HepG2 (cell line): Measurements from ENCODE around the gene EXTL1. TPM values are rescaled to one million over a fixed set of nuclear protein-coding genes. Genes with fewer than 3 reads are reported as not detected.

Source experiments
- ATAC-seq: fragments of 200-7000 bp; cut with Tn5 transposase; 3 replicates; pipeline ENCODE4 v1.9.1; 2020; ENCODE audit warnings: mild to moderate bottlenecking, moderate library complexity
- BruUV-seq: library from RNA; stranded (reverse); fragments of 400-500 nt; replicated peaks from 2 replicates; lab custom pipeline; 2021; lab: Mats Ljungman, UMichigan
- CTCF ChIA-PET: fragments of 300-600 bp; formaldehyde crosslinking; extraction: SDS; loops from one replicate; lab custom pipeline; 2021; ENCODE audit warnings: low total read pairs, inconsistent platforms, low intra/inter-chr PET ratio; lab: Yijun Ruan, JAX
- POLR2A ChIA-PET: fragments of 350-600 bp; sonication (Branson Sonifier 250); formaldehyde crosslinking; loops from one replicate; lab custom pipeline; 2020; ENCODE audit warnings: antibody characterized with exemption, inconsistent platforms; lab: Yijun Ruan, JAX
- DNase-seq: peaks from one replicate; pipeline ENCODE4 v3.0.0-alpha.2; 2015; ENCODE audit warnings: low spot score
- FAIRE-seq: peaks from 3 replicates; lab custom pipeline; 2011; peaks lifted over from hg19 to GRCh38; lab: Jason Lieb, UNC
- H2AFZ ChIP-seq: one replicate; pipeline ENCODE4 v1.6.1; 2011; ENCODE audit warnings: low read length, inconsistent platforms
- H3K27ac ChIP-seq: fragments of 300-600 bp; 3 replicates; pipeline ENCODE4 v1.8.0; 2011; ENCODE audit warnings: mixed run types, mild to moderate bottlenecking, mixed read lengths, low read length, inconsistent platforms; ENCODE audit not compliant: insufficient read depth; ENCODE audit errors: extremely low read length
- H3K27me3 ChIP-seq, 2 experiments: fragments of 200-600 bp in 1 of 2; 2 replicates in 1 of 2; 3 replicates in 1 of 2; pipeline versions ENCODE4 v1.6.0 to v1.8.0; 2011; ENCODE audit warnings: low read length in 2 of 2, mild to moderate bottlenecking in 2 of 2, moderate library complexity in 2 of 2, inconsistent platforms in 1 of 2; ENCODE audit not compliant: insufficient read depth in 2 of 2, control insufficient read depth in 1 of 2
- H3K36me3 ChIP-seq, 2 experiments: fragments of 200-600 bp in 1 of 2; replicated peaks in 1 of 2; 2 replicates in 1 of 2; 3 replicates in 1 of 2; pipeline versions ENCODE4 v1.5.1 to v1.8.0; 2011; ENCODE audit warnings: low read length in 2 of 2, inconsistent platforms in 1 of 2; ENCODE audit not compliant: insufficient read depth in 2 of 2, control insufficient read depth in 1 of 2
- H3K4me1 ChIP-seq: 2 replicates; pipeline ENCODE4 v1.5.1; 2012; ENCODE audit warnings: low read length, inconsistent platforms; ENCODE audit not compliant: insufficient read depth
- H3K4me2 ChIP-seq: 2 replicates; pipeline ENCODE4 v1.6.0; 2011; ENCODE audit warnings: low read depth, low read length, inconsistent platforms
- H3K4me3 ChIP-seq, 3 experiments: fragments of 200-600 bp in 1 of 3; sonication (generic), shearing (Covaris generic) in 1 of 3; replicated peaks in 1 of 3; 2 replicates each; pipeline ENCODE4 v1.5.1; 2011 to 2016; ENCODE audit warnings: low read length in 3 of 3, inconsistent platforms in 2 of 3, low read depth in 2 of 3, mild to moderate bottlenecking in 2 of 3, control low read depth in 1 of 3, mixed read lengths in 1 of 3; ENCODE audit not compliant: insufficient read depth in 1 of 3
- H3K79me2 ChIP-seq: one replicate; pipeline ENCODE4 v1.6.1; 2011; ENCODE audit warnings: low read length, inconsistent platforms; ENCODE audit not compliant: insufficient read depth
- H3K9ac ChIP-seq: 2 replicates; pipeline ENCODE4 v1.6.0; 2011; ENCODE audit warnings: mild to moderate bottlenecking, low read depth, low read length, inconsistent platforms; ENCODE audit not compliant: insufficient read depth
- H3K9me3 ChIP-seq: 2 replicates; pipeline ENCODE4 v1.5.1; 2012; ENCODE audit warnings: mild to moderate bottlenecking, low read length
- H4K20me1 ChIP-seq: 2 replicates; pipeline ENCODE4 v1.6.0; 2011; ENCODE audit warnings: inconsistent platforms, mild to moderate bottlenecking, low read length, moderate library complexity; ENCODE audit not compliant: insufficient read depth
- GABPA ChIP-seq, 2 experiments: IDR thresholded peaks; 2 replicates each; pipeline ENCODE4 v1.6.1; 2011 to 2016; ENCODE audit warnings: low read depth in 2 of 2, low read length in 1 of 2, missing biosample characterization in 1 of 2, missing genetic modification characterization in 1 of 2
- PITX1 ChIP-seq: sonication (generic); formaldehyde crosslinking; IDR thresholded peaks from 2 replicates; pipeline ENCODE4 v1.5.1; 2020; ENCODE audit warnings: mild to moderate bottlenecking, missing genetic modification reagents
- XBP1 ChIP-seq: sonication (generic); formaldehyde crosslinking; IDR thresholded peaks from 2 replicates; pipeline ENCODE4 v1.5.0; 2020; ENCODE audit warnings: missing genetic modification reagents
- ZNF354B ChIP-seq: sonication (generic); formaldehyde crosslinking; IDR thresholded peaks from 2 replicates; pipeline ENCODE4 v1.8.0; 2022; ENCODE audit warnings: mild to moderate bottlenecking, missing genetic modification reagents
- WGBS: methylation state at CpG from one replicate; pipeline ENCODE4 v1.1.6; 2017; ENCODE audit warnings: low lambda C conversion rate; 5-methylcytosine and 5-hydroxymethylcytosine counted together
- in situ Hi-C: cut with HindIII; loops from 2 replicates; pipeline ENCODE4 v1.10.0; 2017; ENCODE audit warnings: low pct_unique_long_range_greater_than_20kb; ENCODE audit not compliant: extremely low pct_ligation_motif_present
- intact Hi-C: fragments of 100-400 bp; cut with micrococcal nuclease; formaldehyde crosslinking; loops from one replicate; pipeline ENCODE4 v1.10.0; 2022; ENCODE audit not compliant: unreplicated experiment
- polyA plus RNA-seq, 8 experiments: library from polyadenylated mRNA; depleted of rRNA in 3 of 8; stranded (reverse) in 7 of 8; unstranded in 1 of 8; fragments of >200 nt; fragmentation: Illumina TruSeq in 4 of 8; extraction: Trizol in 4 of 8; gene quantifications; 2 replicates each; pipeline versions ENCODE4 v1.2.1 to v1.2.3, GENCODE V29; 2011 to 2016; ENCODE audit warnings: low read depth in 4 of 8, missing spikeins in 1 of 8, mixed read lengths in 1 of 8; ENCODE audit not compliant: insufficient read depth in 1 of 8
- total RNA-seq, 5 experiments: library from RNA; depleted of rRNA; stranded (reverse); fragments of >200 nt; fragmentation: Illumina TruSeq; extraction: Trizol; gene quantifications; 2 replicates each; pipeline ENCODE4 v1.2.3, GENCODE V29; 2016; ENCODE audit warnings: low read depth in 1 of 5
- TF ChIP-seq, protein P1 (sequence below): sonication (generic); formaldehyde crosslinking; IDR thresholded peaks from 2 replicates; pipeline ENCODE4 v1.5.0; 2020; ENCODE audit warnings: missing genetic modification reagents, mild to moderate bottlenecking, borderline replicate concordance

EXTL1 gene
- total and polyA plus RNA-seq, 2 of the 13 experiments (the other 11 are each of a cell fraction or from before 2014, with no cell fraction given), result 0.35 to 1.0 TPM

DNA sequence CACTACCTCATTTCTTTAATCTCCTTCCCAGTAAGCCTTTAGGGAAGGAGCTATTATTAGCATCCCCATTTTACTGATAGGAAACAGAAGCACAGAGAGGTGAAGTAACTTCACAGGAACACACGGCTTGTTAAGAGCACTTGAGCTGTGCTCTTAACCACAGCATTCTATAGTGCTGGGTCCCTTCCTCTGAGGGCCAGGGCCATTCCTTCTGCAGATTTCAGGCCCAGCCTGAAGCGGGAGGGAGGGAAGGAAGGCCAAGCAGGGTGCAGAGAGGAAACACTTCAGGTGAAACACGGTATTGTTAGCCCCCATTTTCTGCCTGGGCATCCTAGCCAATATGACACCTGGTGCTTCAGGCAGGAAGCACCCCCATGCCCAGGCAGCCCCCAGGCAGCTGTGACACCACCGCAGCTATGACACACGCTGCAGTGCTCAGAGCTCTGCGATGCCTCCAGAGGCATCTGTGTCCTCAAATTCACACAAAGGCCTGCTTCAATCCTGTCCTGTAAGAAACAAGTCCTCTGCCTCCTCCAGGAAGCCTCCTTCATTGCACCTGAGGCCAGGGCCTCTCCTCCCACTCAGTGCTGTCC lies 4.5 kb upstream of the EXTL1 start:
- peaks cover 8 to 20% of the 10 kb centered on the region in 2 experiments for H3K27me3 ChIP-seq
- TF ChIP-seq PITX1 (CRISPR knock-in tag), result no peak
- TF ChIP-seq ZNF354B (CRISPR knock-in tag), result no peak
- TF ChIP-seq GABPA (IDR thresholded peaks at IDR 0.05; ENCODE audit: low read depth, low read length), result peak; percentile 7; the same call in 1 of the 2 replicates
- no peak for TF ChIP-seq GABPA (CRISPR knock-in tag; IDR thresholded peaks at IDR 0.05; ENCODE audit: low read depth)
- TF ChIP-seq, protein P1, sequence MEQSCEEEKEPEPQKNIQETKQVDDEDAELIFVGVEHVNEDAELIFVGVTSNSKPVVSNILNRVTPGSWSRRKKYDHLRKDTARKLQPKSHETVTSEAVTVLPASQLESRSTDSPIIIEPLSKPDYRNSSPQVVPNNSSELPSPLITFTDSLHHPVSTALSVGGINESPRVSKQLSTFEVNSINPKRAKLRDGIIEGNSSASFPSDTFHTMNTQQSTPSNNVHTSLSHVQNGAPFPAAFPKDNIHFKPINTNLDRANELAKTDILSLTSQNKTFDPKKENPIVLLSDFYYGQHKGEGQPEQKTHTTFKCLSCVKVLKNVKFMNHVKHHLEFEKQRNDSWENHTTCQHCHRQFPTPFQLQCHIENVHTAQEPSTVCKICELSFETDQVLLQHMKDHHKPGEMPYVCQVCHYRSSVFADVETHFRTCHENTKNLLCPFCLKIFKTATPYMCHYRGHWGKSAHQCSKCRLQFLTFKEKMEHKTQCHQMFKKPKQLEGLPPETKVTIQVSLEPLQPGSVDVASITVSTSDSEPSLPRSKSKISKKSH, result 0 out of 2 replicates have a peak, but pooled peaks have one; percentile 41
- no peak for FAIRE-seq
- no peak overlapping the region for H2AFZ ChIP-seq
- intact Hi-C loops (no loop called here), in situ Hi-C loops (no loop called here)
- 5% methylated on average over 3 of the region's 6 CpGs for WGBS
- no peak overlapping the region for H3K9ac ChIP-seq
- no peaks in the 10 kb centered on the region for H3K9me3 ChIP-seq
- no peak for ATAC-seq
- H3K4me2 ChIP-seq, result no peak overlapping the region
- H3K27ac ChIP-seq, result no peak overlapping the region
- peaks cover 77% of the 10 kb centered on the region for H3K4me1 ChIP-seq
- POLR2A ChIA-PET, result no interaction called here
- no peaks in the 10 kb centered on the region for H3K36me3 ChIP-seq
- H3K79me2 ChIP-seq, result no peaks in the 10 kb centered on the region
- no peaks in the 10 kb centered on the region for H4K20me1 ChIP-seq
- CTCF ChIA-PET, result no interaction called here
- no peak for DNase-seq
- H3K4me3 ChIP-seq, result no peak overlapping the region
- BruUV-seq, result no TSS peak

DNA sequence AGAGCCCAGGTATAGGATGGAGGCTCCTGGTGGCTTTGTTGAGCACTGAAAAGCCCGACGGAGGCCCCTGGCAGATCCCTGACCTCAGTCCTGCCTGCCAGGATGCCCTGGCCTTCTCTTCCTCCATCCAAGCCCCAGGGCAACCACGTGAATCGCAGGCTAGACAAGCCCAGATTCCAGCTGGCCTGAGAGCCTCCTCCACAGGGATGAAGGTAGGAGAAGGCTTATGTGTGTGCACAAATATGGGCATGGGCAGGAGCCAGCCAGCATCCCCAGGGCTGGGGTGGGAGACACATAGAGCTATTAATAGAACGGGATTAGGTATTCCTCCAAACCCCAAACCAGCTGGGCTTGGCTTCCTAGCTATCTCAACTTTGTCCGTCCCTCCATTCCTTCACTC lies 4.0 kb upstream of the EXTL1 start:
- Histone ChIP-seq H3K79me2 (no peaks in the 10 kb centered on the region), H3K4me3 (no peak overlapping the region), H3K9ac (no peak overlapping the region), H3K27me3 (peaks cover 8 to 20% of the 10 kb centered on the region in 2 experiments), H3K27ac (no peak overlapping the region), H3K36me3 (no peaks in the 10 kb centered on the region), H3K4me1 (peaks cover 77% of the 10 kb centered on the region), H2AFZ (no peak overlapping the region), H3K9me3 (no peaks in the 10 kb centered on the region), H3K4me2 (no peak overlapping the region), H4K20me1 (no peaks in the 10 kb centered on the region)
- FAIRE-seq, result no peak
- ChIA-PET POLR2A (no interaction called here), CTCF (no interaction called here)
- no peak for TF ChIP-seq XBP1 (CRISPR knock-in tag)
- no peak for DNase-seq
- BruUV-seq, result no TSS peak
- intact Hi-C loops, result loop anchor here (1.0 kb wide), 1 partner anchor 13 kb away; no protein-coding TSS in a partner anchor
- no peak for ATAC-seq
- WGBS, result 28% methylated on average over 6 of the region's 6 CpGs
- in situ Hi-C loops, result no loop called here
